Body of pancreas (tissue), 4 donors: ENCODE measurements around the gene EQTN.

Experiments used
- CTCF ChIP-seq, 7 experiments: fragments of 450-650 bp in 4 of 7; fragments of 200-600 bp in 3 of 7; sonication (generic) in 3 of 7; IDR thresholded peaks; one replicate each; pipeline ENCODE4 v1.5.1; 2016 to 2019; ENCODE audit warnings: antibody characterized with exemption in 7 of 7
- POLR2A ChIP-seq, 3 donors: fragments of 450-650 bp; IDR thresholded peaks; one replicate each; pipeline ENCODE4 v1.6.1; 2016; ENCODE audit warnings: antibody characterized with exemption in 3 of 3, mild to moderate bottlenecking in 2 of 3

DNA sequence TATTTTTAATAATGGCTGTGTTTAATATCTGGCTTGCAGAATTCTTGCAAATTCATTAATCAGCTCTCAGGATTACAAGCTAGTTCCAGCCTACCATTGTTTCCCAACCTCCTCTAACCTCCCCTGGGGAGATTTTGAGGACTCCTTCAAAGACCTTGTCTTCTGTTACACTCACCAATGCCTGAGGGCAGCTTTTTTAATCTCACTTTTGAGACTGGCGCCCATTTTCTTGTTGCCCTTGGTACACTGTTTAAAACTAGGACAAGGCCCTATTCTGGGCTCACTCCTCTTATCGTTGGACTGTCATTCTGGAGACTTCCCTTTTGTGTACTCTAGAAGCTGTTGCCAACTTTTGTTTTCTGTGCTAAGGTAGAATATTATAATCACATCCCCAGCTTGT lies 13.6 kb upstream of the EQTN start:
- TF ChIP-seq CTCF (IDR thresholded peaks at IDR 0.05) (no peak), POLR2A (IDR thresholded peaks at IDR 0.05) (no peak)
